K562 (cell line): ENCODE measurements around the gene LRRC4C.

Source experiments
- CCNT2 ChIP-seq: IDR thresholded peaks from 2 replicates; pipeline ENCODE4 v1.6.1; 2011; ENCODE audit warnings: borderline replicate concordance, low read depth, mild to moderate bottlenecking, moderate library complexity, mixed read lengths, low read length; ENCODE audit not compliant: insufficient read length; ENCODE audit errors: extremely low read depth
- GABPA ChIP-seq: fragments of 200-800 bp; sonication (Bioruptor generic); conservative IDR thresholded peaks from 2 replicates; pipeline ENCODE4 v1.6.1; 2016; ENCODE audit warnings: low read depth, missing genetic modification characterization, missing compliant biosample characterization
- MTA1 ChIP-seq: fragments of 450-650 bp; IDR thresholded peaks from 2 replicates; pipeline ENCODE4 v1.6.1; 2017; ENCODE audit warnings: borderline replicate concordance
- PHF8 ChIP-seq: fragments of 200-600 bp; sonication (generic); IDR thresholded peaks from 2 replicates; pipeline ENCODE4 v1.6.1; 2012; ENCODE audit warnings: mixed run types, mild to moderate bottlenecking, inconsistent platforms, low read length, moderate library complexity, borderline replicate concordance
- RBBP5 ChIP-seq: fragments of 200-600 bp; sonication (generic); IDR thresholded peaks from 2 replicates; pipeline ENCODE4 v1.6.1; 2012; ENCODE audit warnings: borderline replicate concordance, mild to moderate bottlenecking, low read length, control low read depth, inconsistent platforms; ENCODE audit not compliant: insufficient read depth, poor library complexity, severe bottlenecking
- RBM22 ChIP-seq: fragments of 200-400 bp; formaldehyde crosslinking; IDR thresholded peaks from 2 replicates; pipeline ENCODE4 v1.6.1; 2018; ENCODE audit warnings: low read length, low read depth; ENCODE audit not compliant: poor library complexity, severe bottlenecking
- SMAD2 ChIP-seq: fragments of 150-350 bp; IDR thresholded peaks from 2 replicates; pipeline ENCODE4 v1.6.1; 2014; ENCODE audit warnings: low read depth, mild to moderate bottlenecking, low read length
- TCF7 ChIP-seq: sonication (generic); IDR thresholded peaks from 2 replicates; pipeline ENCODE4 v1.6.1; 2016; ENCODE audit warnings: antibody characterized with exemption, borderline replicate concordance
- ZBTB1 ChIP-seq: sonication (generic); formaldehyde crosslinking; IDR thresholded peaks from 2 replicates; pipeline ENCODE4 v1.8.1; 2023; ENCODE audit warnings: missing genetic modification reagents, low read depth, mild to moderate bottlenecking, borderline replicate concordance
- ZNF274 ChIP-seq: IDR thresholded peaks from 2 replicates; pipeline ENCODE4 v1.6.1; 2011; ENCODE audit warnings: low read depth, mild to moderate bottlenecking, low read length, moderate library complexity, borderline replicate concordance
- TF ChIP-seq, protein P1 (sequence below), 3 experiments: IDR thresholded peaks in 2 of 3; conservative IDR thresholded peaks in 1 of 3; 2 replicates each; pipeline ENCODE4 v1.5.1; 2011 to 2012; ENCODE audit warnings: low read length in 3 of 3, mild to moderate bottlenecking in 3 of 3, control low read depth in 2 of 3, improper control_type of control experiment in 1 of 3, inconsistent platforms in 1 of 3, low read depth in 1 of 3, mixed read lengths in 1 of 3, moderate library complexity in 1 of 3; ENCODE audit not compliant: insufficient read depth in 2 of 3
- TF ChIP-seq, protein P2 (sequence below): IDR thresholded peaks from 2 replicates; pipeline ENCODE4 v1.6.1; 2011; ENCODE audit not compliant: insufficient read length; ENCODE audit errors: extremely low read depth

DNA sequence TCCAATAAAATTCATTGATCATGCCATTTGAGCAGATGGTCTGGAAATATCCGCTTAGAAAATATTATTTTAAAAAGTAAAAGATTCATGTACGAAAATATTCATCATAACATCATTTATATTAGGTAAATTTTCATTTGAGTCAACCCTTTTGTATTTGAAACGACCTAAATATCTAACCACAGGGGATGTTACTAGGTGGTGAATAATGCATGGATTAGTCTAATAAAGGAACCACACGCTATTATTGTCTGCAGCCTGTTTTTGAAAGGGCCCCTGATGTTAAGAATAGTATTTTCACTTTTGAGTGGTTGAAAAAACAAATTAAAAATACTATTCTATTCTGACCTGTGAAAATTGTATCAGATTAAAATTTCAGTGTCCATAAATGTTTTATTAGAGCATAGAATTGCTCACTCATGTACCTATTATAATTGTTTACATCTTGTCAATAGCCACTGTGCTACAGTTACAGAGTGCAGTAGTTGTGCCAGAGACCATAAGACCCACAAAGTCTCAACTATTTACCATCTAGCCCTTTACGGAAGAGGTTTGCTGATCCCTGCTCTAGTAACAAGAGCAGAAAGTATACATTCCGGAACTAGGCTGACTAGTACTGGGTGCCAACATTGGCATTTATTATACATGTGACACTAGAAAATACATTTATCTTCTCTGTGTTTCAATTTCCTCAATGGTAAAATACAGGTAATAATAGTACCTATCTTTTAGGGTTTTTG lies 176.1 kb downstream of the LRRC4C start:
- TF ChIP-seq, protein P1, sequence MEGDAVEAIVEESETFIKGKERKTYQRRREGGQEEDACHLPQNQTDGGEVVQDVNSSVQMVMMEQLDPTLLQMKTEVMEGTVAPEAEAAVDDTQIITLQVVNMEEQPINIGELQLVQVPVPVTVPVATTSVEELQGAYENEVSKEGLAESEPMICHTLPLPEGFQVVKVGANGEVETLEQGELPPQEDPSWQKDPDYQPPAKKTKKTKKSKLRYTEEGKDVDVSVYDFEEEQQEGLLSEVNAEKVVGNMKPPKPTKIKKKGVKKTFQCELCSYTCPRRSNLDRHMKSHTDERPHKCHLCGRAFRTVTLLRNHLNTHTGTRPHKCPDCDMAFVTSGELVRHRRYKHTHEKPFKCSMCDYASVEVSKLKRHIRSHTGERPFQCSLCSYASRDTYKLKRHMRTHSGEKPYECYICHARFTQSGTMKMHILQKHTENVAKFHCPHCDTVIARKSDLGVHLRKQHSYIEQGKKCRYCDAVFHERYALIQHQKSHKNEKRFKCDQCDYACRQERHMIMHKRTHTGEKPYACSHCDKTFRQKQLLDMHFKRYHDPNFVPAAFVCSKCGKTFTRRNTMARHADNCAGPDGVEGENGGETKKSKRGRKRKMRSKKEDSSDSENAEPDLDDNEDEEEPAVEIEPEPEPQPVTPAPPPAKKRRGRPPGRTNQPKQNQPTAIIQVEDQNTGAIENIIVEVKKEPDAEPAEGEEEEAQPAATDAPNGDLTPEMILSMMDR (IDR thresholded peaks at IDR 0.05 in 2 of 3, conservative IDR thresholded peaks at IDR 0.05 in 1 of 3; ENCODE audit: insufficient read depth in 2 of 3, low read depth in 1 of 3, low read length in 3 of 3) = no peak
- TF ChIP-seq GABPA (no peak), PHF8 (no peak), RBM22 (no peak), CCNT2 (no peak), ZNF274 (no peak), ZBTB1 (no peak), RBBP5 (no peak), SMAD2 (no peak), TCF7 (no peak), MTA1 (no peak)
- TF ChIP-seq, protein P2, sequence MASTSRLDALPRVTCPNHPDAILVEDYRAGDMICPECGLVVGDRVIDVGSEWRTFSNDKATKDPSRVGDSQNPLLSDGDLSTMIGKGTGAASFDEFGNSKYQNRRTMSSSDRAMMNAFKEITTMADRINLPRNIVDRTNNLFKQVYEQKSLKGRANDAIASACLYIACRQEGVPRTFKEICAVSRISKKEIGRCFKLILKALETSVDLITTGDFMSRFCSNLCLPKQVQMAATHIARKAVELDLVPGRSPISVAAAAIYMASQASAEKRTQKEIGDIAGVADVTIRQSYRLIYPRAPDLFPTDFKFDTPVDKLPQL = no peak
